ENCODE results near the gene BCKDHB.
"Not testable (repeated sequence)": the region's sequence is repeated elsewhere in the genome, so short reads cannot be mapped to it uniquely, and the experiment has no call there.

Gene BCKDHB

GRCh38 chr6:80272988-80273387 is 166.5 kb downstream of the BCKDHB start:
- no peak overlapping the region for H3K27ac ChIP-seq
- no peak for TF ChIP-seq Cebpa-rat (IDR thresholded peaks at IDR 0.05)
- no peaks in the 10 kb centered on the region for H4K20me1 ChIP-seq
- H3K4me1 ChIP-seq, result no peaks in the 10 kb centered on the region
- no peaks in the 10 kb centered on the region for H3K36me3 ChIP-seq
- H3K4me3 ChIP-seq, result no peak overlapping the region
- H3K9me3 ChIP-seq, result no peaks in the 10 kb centered on the region
- no peaks in the 10 kb centered on the region for H3K27me3 ChIP-seq
- H3K9ac ChIP-seq, result no peak overlapping the region
- no peak overlapping the region for H3K4me2 ChIP-seq

GRCh38 chr6:80276861-80277260 is 170.4 kb downstream of the BCKDHB start:
- Histone ChIP-seq H3K27ac (no peak overlapping the region), H3K36me3 (no peaks in the 10 kb centered on the region), H3K27me3 (no peaks in the 10 kb centered on the region), H3K4me3 (no peak overlapping the region), H3K4me2 (no peak overlapping the region), H3K9ac (no peak overlapping the region), H4K20me1 (no peaks in the 10 kb centered on the region), H3K9me3 (no peaks in the 10 kb centered on the region), H3K4me1 (no peaks in the 10 kb centered on the region)
- TF ChIP-seq Cebpa-rat (IDR thresholded peaks at IDR 0.05), result no peak

- H4K20me1 ChIP-seq, result no peaks in the 10 kb centered on the region
- H3K9me3 ChIP-seq, result no peaks in the 10 kb centered on the region
- no peaks in the 10 kb centered on the region for H3K27me3 ChIP-seq
- H3K4me1 ChIP-seq, result no peaks in the 10 kb centered on the region
- no peak overlapping the region for H3K9ac ChIP-seq
- no peak for TF ChIP-seq Cebpa-rat (IDR thresholded peaks at IDR 0.05)
- H3K4me3 ChIP-seq, result no peak overlapping the region
- H3K4me2 ChIP-seq, result no peak overlapping the region
- no peaks in the 10 kb centered on the region for H3K36me3 ChIP-seq
- no peak overlapping the region for H3K27ac ChIP-seq
Observed at GRCh38 chr6:80277501-80277900, 171.0 kb downstream of the BCKDHB start.

- Histone ChIP-seq H3K9ac (no peak overlapping the region), H3K4me1 (no peaks in the 10 kb centered on the region), H4K20me1 (no peaks in the 10 kb centered on the region), H3K4me2 (no peak overlapping the region), H3K27me3 (no peaks in the 10 kb centered on the region), H3K4me3 (no peak overlapping the region), H3K36me3 (no peaks in the 10 kb centered on the region), H3K9me3 (no peaks in the 10 kb centered on the region), H3K27ac (no peak overlapping the region)
- no peak for TF ChIP-seq Cebpa-rat (IDR thresholded peaks at IDR 0.05)
Observed at GRCh38 chr6:80280262-80281010, 174.0 kb downstream of the BCKDHB start.

- Histone ChIP-seq H3K36me3 (no peaks in the 10 kb centered on the region), H3K9ac (no peak overlapping the region), H4K20me1 (no peaks in the 10 kb centered on the region), H3K27me3 (no peaks in the 10 kb centered on the region), H3K9me3 (no peaks in the 10 kb centered on the region), H3K4me1 (no peaks in the 10 kb centered on the region), H3K4me2 (no peak overlapping the region), H3K27ac (no peak overlapping the region), H3K4me3 (no peak overlapping the region)
- no peak for TF ChIP-seq Cebpa-rat (IDR thresholded peaks at IDR 0.05)
Observed at GRCh38 chr6:80282913-80283554, 176.6 kb downstream of the BCKDHB start.

GRCh38 chr6:80287112-80287511 is 180.6 kb downstream of the BCKDHB start:
- Histone ChIP-seq H3K4me1 (no peaks in the 10 kb centered on the region), H4K20me1 (no peaks in the 10 kb centered on the region), H3K27me3 (no peaks in the 10 kb centered on the region), H3K4me2 (no peak overlapping the region), H3K9ac (no peak overlapping the region), H3K4me3 (no peak overlapping the region), H3K36me3 (no peaks in the 10 kb centered on the region), H3K9me3 (no peaks in the 10 kb centered on the region), H3K27ac (no peak overlapping the region)
- no peak for TF ChIP-seq Cebpa-rat (IDR thresholded peaks at IDR 0.05)

- no peaks in the 10 kb centered on the region for H4K20me1 ChIP-seq
- no peaks in the 10 kb centered on the region for H3K27me3 ChIP-seq
- H3K9me3 ChIP-seq, result 0 out of 2 replicates have a peak, but pooled peaks cover 1% of the 10 kb centered on the region
- H3K36me3 ChIP-seq, result no peaks in the 10 kb centered on the region
- no peaks in the 10 kb centered on the region for H3K4me1 ChIP-seq
- no peak overlapping the region for H3K4me2 ChIP-seq
- H3K4me3 ChIP-seq, result no peak overlapping the region
- TF ChIP-seq Cebpa-rat (IDR thresholded peaks at IDR 0.05), result no peak
- H3K27ac ChIP-seq, result no peak overlapping the region
- H3K9ac ChIP-seq, result no peak overlapping the region
Observed at GRCh38 chr6:80287607-80288006, 181.1 kb downstream of the BCKDHB start.

GRCh38 chr6:80289727-80290126 is 183.3 kb downstream of the BCKDHB start:
- Histone ChIP-seq H3K36me3 (no peaks in the 10 kb centered on the region), H3K4me1 (no peaks in the 10 kb centered on the region), H3K9ac (no peak overlapping the region), H3K9me3 (peaks cover 14% of the 10 kb centered on the region), H3K4me2 (no peak overlapping the region), H4K20me1 (no peaks in the 10 kb centered on the region), H3K4me3 (no peak overlapping the region), H3K27ac (no peak overlapping the region), H3K27me3 (no peaks in the 10 kb centered on the region)
- no peak for TF ChIP-seq Cebpa-rat (IDR thresholded peaks at IDR 0.05)

GRCh38 chr6:80294531-80294930 is 188.1 kb downstream of the BCKDHB start:
- peaks cover 20% of the 10 kb centered on the region for H3K9me3 ChIP-seq
- H3K4me3 ChIP-seq, H3K9ac ChIP-seq, H4K20me1 ChIP-seq, H3K27ac ChIP-seq, H3K4me2 ChIP-seq, H3K36me3 ChIP-seq, H3K4me1 ChIP-seq, H3K27me3 ChIP-seq: not testable (repeated sequence)

- H3K9ac ChIP-seq, result no peak overlapping the region
- no peaks in the 10 kb centered on the region for H3K27me3 ChIP-seq
- TF ChIP-seq Cebpa-rat (IDR thresholded peaks at IDR 0.05), result no peak
- no peak overlapping the region for H3K27ac ChIP-seq
- no peaks in the 10 kb centered on the region for H3K4me1 ChIP-seq
- H3K9me3 ChIP-seq, result no peaks in the 10 kb centered on the region
- H3K4me2 ChIP-seq, result no peak overlapping the region
- H3K4me3 ChIP-seq, result no peak overlapping the region
- no peaks in the 10 kb centered on the region for H4K20me1 ChIP-seq
- H3K36me3 ChIP-seq, result no peaks in the 10 kb centered on the region
Observed at GRCh38 chr6:80302716-80303115, 196.2 kb downstream of the BCKDHB start.

All from BLaER1 (cell line).